Kidney (tissue), 22 donors: ENCODE results near the gene C2CD3. TPM values are rescaled to one million over a fixed set of nuclear protein-coding genes. Genes with fewer than 3 reads are reported as not detected.

Experiments
- DNase-seq, 5 donors: peaks; one replicate each; pipeline ENCODE4 v3.0.0-alpha.2; 2013 to 2020
- FAIRE-seq: peaks from 2 replicates; lab custom pipeline; 2012; peaks lifted over from hg19 to GRCh38; lab: Jason Lieb, UNC
- H3K27ac ChIP-seq, 2 donors: one replicate each; pipeline ENCODE4 v1.7.0; 2013; ENCODE audit warnings: low read depth in 2 of 2, low read length in 2 of 2, inconsistent platforms in 1 of 2
- H3K27me3 ChIP-seq: one replicate; pipeline ENCODE4 v1.7.1; 2013; ENCODE audit warnings: low read length, inconsistent platforms; ENCODE audit not compliant: control insufficient read depth, insufficient read depth
- H3K36me3 ChIP-seq, 3 donors: one replicate each; pipeline versions ENCODE4 v1.7.0 to v1.7.1; 2013; ENCODE audit warnings: low read length in 3 of 3, control low read depth in 1 of 3, inconsistent platforms in 1 of 3; ENCODE audit not compliant: insufficient read depth in 3 of 3, control insufficient read depth in 2 of 3
- H3K4me1 ChIP-seq, 3 donors: one replicate each; pipeline versions ENCODE4 v1.7.0 to v1.7.1; 2013; ENCODE audit warnings: low read length in 3 of 3, inconsistent platforms in 1 of 3, low read depth in 1 of 3; ENCODE audit not compliant: control insufficient read depth in 2 of 3, insufficient read depth in 2 of 3
- H3K4me3 ChIP-seq, 3 donors: one replicate each; pipeline versions ENCODE4 v1.7.0 to v1.8.1; 2013; ENCODE audit warnings: low read length in 3 of 3, control low read depth in 1 of 3, inconsistent platforms in 1 of 3
- H3K9ac ChIP-seq, 3 donors: one replicate each; pipeline versions ENCODE4 v1.7.0 to v1.7.1; 2013; ENCODE audit warnings: low read length in 3 of 3, control low read depth in 1 of 3, inconsistent platforms in 1 of 3
- H3K9me3 ChIP-seq, 3 donors: one replicate each; pipeline versions ENCODE4 v1.7.0 to v1.7.1; 2013; ENCODE audit warnings: low read length in 3 of 3, control low read depth in 1 of 3, inconsistent platforms in 1 of 3; ENCODE audit not compliant: control insufficient read depth in 2 of 3, insufficient read depth in 1 of 3
- CTCF ChIP-seq: IDR thresholded peaks from 3 replicates; pipeline ENCODE4 v1.5.1; 2012; ENCODE audit warnings: mild to moderate bottlenecking, moderate library complexity, borderline replicate concordance; ENCODE audit not compliant: insufficient read depth; ENCODE audit errors: extremely low read depth
- intact Hi-C: fragments of 100-400 bp; cut with DNase I; formaldehyde crosslinking; loops from one replicate; pipeline ENCODE4 v1.11.1; 2022
- long read RNA-seq, 10 donors: library from polyadenylated mRNA in 1 of 10; unstranded in 1 of 10; transcript quantifications; one replicate each; pipeline ENCODE4 v2.0.0 and lab custom pipeline, GENCODE V29; 2021 to 2026
- polyA plus RNA-seq: library from polyadenylated mRNA; stranded (reverse); fragments of 350-450 nt; fragmentation: Illumina TruSeq; extraction: RNeasy Lipid Tissue Mini Kit (QIAGEN cat#74804); gene quantifications from one replicate; pipeline ENCODE4 v1.2.3, GENCODE V29; 2014; ENCODE audit warnings: low read depth, low replicate concordance; ENCODE audit not compliant: insufficient read depth
- total RNA-seq: library from RNA; stranded (reverse); fragmentation: NEBNext Ultra II Directional; extraction: Animal tissue kit (Norgen Biotek cat#: 25700); gene quantifications from one replicate; pipeline ENCODE4 v1.2.1, GENCODE V29; 2021
- donor health status: control.
- donor health status: control.
- donor health status: control.
- donor health status: control.
- donor health status: control.
- donor health status: DM: yes; HTN: yes; CAD: no.
- donor health status: Normal renal cell carcinoma (clear cell type).

Gene C2CD3, protein sequence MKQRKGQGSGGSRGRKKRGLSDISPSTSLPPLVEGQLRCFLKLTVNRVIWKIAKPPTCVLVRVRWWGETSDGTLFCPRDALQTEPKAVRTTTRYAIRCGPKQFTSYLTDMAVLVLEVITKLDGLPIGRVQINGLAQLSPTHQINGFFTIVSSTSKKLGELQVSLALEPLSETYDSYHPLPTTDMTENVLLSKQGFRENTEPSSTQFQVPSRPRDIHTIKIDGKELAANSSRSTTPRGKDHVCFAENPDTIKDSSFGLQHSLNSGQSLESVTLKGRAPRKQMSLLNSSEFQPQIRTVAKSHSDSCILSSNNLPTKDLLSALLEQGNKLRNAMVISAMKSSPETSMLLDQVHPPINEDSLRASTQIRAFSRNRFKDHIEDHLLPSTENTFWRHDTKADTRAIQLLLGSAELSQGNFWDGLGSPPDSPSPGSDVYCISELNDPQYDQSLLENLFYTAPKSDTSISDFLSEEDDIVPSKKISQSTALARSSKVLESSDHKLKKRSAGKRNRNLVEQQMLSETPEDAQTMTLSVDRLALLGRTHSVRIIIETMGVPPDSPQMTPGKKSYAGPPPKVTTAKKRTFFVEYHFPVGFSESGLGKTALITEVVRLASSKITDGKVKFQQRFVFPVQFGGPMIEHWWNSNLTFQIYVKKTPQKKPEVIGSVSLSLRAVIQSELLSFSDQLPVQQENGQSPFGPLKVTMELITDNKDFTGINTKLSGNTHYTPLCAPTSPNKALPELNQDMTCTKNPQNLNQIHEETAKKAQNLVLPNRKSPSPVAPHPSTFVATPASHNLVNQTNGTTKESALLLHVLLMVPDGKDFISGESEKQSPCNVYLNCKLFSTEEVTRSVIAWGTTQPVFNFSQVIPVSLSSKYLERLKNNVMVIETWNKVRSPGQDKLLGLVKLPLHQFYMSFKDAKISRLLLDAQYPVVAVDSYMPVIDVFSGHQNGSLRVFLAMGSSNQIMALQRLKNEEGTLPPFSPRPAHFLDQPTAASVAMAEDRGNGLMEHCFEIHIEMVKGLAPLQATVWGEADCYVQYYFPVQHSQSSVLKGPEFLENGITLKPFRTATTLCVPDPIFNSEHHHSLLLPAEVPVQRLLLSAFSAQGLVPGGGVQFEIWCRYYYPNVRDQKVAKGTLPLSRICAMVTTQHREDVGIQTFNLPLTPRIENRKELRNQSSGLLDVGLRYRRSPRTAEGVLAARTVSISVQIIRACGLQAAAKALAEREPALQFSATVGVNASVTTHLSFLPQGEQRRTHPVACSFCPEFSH (N-terminal part only)
- total RNA-seq (28.7 TPM), polyA plus RNA-seq (5.6 TPM)
- long read RNA-seq, donor 1 = 0 reads
- long read RNA-seq, donor 2 = 0 reads
- long read RNA-seq, donor 3, partial matches to known transcripts = 0 of 1 reads
- long read RNA-seq, donor 3, other reads (novel, unspliced or antisense) = 0 of 1 reads
- long read RNA-seq, donor 4, partial matches to known transcripts = 0 of 1 reads
- long read RNA-seq, donor 4, other reads (novel, unspliced or antisense) = 0 of 1 reads
- long read RNA-seq, donor 5 = 0 reads
- long read RNA-seq, donor 6 = 0 reads
- long read RNA-seq, donor 7, partial matches to known transcripts = 4 of 10 reads
- long read RNA-seq, donor 7, other reads (novel, unspliced or antisense) = 6 of 10 reads
- long read RNA-seq, donor 8 = 0 reads
- long read RNA-seq, donor 9 = 0 reads
- long read RNA-seq, donor 10 = 0 reads

DNA sequence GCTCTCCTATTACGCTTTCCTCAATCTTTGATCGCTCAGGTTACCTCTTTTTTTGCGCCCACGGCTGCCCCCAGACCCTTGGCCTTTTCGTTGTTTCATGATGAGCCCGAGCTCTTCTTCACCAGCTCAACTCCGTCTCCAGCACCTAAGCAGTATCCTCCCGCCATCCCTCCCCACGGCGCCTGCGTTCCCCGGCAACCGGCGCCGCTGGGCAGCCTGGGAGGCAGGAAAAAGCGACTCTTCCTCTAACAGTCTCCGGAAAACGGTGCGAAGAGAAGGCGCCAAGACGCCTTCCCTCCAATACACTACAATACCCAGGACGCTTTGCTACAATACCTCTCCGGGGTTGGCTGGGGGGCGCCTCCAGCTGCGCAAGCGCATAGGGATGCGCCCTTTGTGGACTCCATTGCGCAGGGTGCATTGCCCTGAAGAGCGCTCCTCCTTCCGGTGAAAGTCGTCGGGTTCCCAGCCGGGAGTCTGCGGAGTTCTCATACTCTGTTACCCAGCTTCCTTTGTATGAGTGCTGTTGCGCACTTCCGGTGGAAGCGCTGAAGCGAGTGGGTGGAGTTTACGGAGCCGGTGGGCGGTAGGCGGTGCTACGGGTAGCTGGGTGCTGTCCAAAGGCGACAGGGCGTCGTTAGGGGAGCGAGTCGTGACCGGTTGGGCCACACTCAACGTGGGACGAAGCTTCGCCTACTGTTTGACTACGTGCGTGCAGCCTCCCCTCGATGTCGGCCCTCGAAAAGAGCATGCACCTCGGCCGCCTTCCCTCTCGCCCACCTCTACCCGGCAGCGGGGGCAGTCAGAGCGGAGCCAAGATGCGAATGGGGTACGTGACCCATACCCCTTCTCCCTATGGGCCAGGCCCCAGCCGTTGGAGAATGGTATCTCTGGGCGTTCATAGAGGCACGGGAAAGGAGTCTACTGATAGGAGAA is at the start of gene C2CD3, which contains the start of gene PPME1:
Gene C2CD3 (minus strand): TSS at position 309 of the 936 bp plus-strand sequence. CDS start 210 bp downstream, at position 99.
Gene PPME1 (plus strand): TSS at position 596 of the 936 bp plus-strand sequence. CDS start 133 bp downstream, at position 729.
- DNase-seq = peak; percentile 99 to 100 (median 100)
- peaks cover 2 to 12% (median 8%) of the 10 kb centered on the region in 3 donors for H3K36me3 ChIP-seq
- peak; percentile 94 for FAIRE-seq
- intact Hi-C loops = no loop called here
- no peaks in the 10 kb centered on the region for H3K27me3 ChIP-seq
- peak within 1 kb of the TSS; percentile 89 to 90 for H3K27ac ChIP-seq
- peaks cover 4 to 17% (median 9%) of the 10 kb centered on the region in 3 donors for H3K4me1 ChIP-seq
- peak within 1 kb of the TSS; percentile 74 to 93 (median 86) for H3K9ac ChIP-seq
- no peak for TF ChIP-seq CTCF
- peak within 1 kb of the TSS; percentile 87 to 96 (median 93) for H3K4me3 ChIP-seq
- H3K9me3 ChIP-seq = no peaks in the 10 kb centered on the region

DNA sequence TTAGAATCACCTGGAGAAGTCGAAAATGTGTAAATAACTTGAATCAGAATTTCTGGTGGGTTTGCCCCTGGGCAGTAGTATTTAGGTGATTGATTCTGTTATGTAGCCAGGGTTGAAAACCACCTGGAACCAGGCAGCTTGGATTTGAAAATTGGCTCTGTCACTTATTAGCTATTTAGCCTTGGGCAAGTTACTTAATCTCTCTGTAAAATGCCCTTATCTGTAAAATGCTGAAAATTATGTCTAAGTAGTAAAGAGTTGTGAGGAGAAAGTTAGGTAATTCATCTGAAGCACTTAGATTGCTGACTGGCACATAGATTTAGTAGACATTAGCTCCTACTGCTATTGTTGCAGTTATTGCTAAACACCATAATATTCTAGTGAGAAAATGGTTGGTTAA is 49.6 kb upstream of the C2CD3 start:
- Histone ChIP-seq H3K27ac (no peak overlapping the region), H3K4me3 (no peak overlapping the region), H3K9ac (no peak overlapping the region), H3K9me3 (no peaks in the 10 kb centered on the region), H3K27me3 (no peaks in the 10 kb centered on the region), H3K4me1 (peaks cover 0 to 8% (median 0%) of the 10 kb centered on the region in 3 donors), H3K36me3 (peaks cover 0 to 2% (median 0%) of the 10 kb centered on the region in 3 donors)
- intact Hi-C loops = no loop called here
- DNase-seq (peak in 2 of 5 donors; percentile 19 to 32), FAIRE-seq (no peak)
- no peak for TF ChIP-seq CTCF
